NCI-H2029 (cell line): ENCODE data around the gene YWHAB.

Experiments
- DNase-seq: peaks from one replicate; lab custom pipeline; 2025; lab: John Stamatoyannopoulos, UW

Gene YWHAB

DNA sequence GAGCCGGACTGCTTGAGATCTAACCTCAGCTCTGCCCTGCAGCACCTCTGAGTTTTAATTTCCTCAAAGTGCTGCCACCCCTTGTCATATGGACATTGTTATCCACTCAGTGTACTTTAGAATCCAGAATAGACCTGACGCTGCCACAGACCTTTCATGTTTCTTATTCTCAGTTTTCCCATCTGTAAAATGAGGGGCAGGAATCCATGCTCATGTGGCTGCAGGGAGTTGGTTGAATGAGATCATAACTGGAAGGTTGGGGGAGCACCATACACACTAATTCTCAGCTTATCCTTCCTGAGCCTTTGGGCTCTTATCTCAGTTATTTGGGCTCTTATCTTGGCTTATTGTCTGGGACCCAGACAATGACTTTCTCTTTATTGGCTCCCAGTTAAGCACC lies 26.7 kb downstream of the YWHAB start:
- DNase-seq, result no peak

DNA sequence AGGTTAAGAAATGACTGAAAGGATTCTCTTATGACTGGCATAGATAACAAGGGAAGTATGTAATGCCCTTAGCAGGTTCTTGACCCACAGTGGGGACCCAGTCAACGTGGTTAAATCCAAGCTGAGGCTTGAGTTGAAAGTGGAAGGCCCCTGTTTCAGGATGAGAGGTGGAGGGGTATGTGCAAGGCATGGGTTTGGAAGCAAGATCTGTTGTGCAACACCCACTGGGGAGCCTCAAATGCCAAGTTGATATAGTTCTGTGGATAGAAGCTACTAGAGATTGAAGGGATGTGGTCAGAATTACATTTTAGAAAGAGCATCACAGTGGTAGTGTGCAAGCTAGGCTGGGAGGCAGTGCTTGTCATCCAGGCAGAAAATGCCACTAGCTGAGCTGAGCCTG lies 29.4 kb downstream of the YWHAB start:
- no peak for DNase-seq

DNA sequence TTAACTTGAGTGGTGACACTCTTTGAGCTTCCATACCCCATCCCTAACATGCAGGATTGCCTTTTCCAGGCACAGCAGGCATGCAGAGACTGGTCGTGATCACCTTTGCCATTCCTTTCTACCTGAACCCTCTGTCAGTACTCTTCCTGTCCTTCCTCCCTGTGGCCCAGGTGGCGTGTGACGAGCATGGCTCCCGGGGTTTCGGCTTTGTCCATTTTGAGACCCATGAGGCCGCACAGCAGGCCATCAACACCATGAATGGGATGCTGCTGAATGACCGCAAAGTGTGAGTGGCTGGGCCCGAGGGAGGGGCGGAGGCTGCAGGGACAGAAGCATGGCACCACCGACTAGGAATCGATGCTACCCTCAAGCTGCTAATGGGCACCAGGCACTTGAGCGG lies 31.1 kb downstream of the YWHAB start:
- DNase-seq, result no peak

DNA sequence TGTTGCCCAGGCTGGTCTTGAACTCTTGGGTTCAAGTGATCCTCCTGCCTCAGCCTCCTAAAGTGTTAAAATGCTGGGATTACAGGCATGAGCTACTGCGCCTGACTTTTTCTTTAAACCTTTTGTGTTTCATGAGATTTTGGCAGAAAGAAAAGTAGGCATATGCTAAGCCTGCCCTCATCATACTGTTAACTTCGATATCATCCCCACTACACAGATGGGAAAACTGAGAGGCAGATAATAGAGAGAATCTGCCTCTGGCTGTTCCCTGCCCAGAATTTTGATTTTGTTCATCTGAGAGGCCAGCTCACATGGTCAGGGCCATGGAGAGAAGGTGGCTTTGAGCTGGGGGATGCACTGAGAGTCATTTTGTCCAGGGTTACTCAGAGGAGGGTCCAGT lies 31.9 kb downstream of the YWHAB start:
- no peak for DNase-seq

DNA sequence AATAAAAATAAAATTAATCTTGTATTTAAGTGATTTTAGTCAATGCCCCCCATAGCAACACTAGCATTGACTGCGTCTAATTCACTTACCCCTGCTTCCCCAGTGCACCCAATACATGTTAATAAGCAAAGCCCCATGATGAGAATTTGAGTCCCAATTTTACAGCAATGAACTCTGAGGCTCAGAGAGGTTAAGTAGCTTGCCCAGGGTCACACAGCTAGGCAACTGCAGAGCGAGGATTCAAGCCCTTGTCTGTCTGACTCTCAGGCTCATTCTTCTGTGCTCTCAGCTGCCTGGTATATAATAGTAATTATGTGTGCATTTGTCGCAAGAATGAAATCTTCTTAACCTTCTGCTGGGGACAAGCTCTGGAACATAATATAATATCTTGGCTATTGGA lies 32.8 kb downstream of the YWHAB start:
- no peak for DNase-seq

DNA sequence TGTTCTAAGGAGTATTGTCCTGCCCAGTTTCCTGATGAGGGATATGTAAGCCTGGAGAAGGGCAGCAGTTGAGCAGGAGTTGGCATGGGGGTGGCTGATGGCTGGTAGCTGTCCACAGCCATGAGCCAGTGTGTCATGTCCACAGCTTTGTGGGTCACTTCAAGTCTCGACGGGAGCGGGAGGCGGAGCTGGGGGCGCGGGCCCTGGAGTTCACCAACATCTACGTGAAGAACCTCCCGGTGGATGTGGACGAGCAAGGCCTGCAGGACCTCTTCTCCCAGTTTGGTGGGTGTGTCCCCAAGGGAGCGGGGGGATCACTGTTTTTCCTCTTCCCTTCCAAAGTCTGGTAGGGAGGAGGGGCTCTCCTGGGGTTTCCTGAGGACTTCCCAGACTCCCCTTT lies 33.3 kb downstream of the YWHAB start:
- DNase-seq, result no peak

DNA sequence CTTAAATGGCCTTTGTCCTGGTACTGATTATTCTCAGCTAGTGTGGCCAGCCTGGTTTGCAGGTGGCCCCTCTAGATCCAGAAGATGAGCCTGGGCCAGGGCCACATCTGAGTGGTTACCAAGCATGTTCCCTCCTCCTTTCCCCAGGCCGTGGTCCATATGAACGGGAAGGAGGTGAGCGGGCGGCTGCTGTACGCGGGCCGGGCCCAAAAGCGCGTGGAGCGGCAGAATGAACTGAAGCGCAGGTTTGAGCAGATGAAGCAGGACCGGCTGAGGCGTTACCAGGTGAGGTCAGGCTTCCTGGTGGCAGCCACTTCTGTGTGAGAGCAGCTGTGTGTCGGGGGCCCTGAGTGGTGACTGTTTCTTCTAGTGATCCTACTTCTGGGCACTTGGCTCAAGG lies 35.9 kb downstream of the YWHAB start:
- DNase-seq, result no peak

DNA sequence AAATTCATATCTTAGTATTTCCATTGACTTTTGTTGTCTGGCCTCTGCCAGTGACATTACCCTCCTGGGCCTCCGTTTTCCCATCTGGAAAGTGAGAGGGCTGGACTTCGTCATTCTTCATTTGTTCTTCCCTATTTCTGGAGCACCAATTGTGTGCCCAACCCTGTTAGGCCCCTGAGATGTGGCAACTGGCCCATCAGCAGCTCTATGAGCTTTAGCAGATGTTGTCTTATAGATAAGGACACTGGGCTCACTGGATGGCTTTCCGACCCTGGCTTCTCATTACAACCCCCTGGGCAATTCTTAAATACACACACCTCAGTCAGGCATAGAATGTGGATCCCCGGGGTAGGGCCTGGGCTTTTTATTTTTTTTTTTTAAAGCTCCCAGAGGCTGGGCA lies 39.0 kb downstream of the YWHAB start:
- DNase-seq, result no peak

DNA sequence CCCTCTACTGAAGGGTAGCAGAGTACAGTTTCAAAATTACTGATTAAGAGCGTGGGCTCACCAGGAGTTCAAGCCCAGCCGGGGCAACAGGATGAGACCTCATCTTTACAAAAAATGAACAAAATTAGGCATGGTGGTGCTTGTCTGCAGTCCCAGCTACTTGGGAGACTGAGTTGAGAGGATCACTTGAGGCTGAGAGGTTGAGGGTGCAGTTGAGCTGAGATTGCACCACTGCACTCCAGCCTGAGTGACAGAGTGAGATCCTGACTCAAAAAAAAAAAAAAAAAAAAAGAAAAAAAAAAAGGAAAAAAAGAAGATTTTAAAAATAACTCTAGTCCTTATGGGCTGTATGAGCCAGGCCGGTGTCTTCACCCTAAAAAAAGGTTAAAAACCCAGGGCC lies 43.1 kb downstream of the YWHAB start:
- no peak for DNase-seq

DNA sequence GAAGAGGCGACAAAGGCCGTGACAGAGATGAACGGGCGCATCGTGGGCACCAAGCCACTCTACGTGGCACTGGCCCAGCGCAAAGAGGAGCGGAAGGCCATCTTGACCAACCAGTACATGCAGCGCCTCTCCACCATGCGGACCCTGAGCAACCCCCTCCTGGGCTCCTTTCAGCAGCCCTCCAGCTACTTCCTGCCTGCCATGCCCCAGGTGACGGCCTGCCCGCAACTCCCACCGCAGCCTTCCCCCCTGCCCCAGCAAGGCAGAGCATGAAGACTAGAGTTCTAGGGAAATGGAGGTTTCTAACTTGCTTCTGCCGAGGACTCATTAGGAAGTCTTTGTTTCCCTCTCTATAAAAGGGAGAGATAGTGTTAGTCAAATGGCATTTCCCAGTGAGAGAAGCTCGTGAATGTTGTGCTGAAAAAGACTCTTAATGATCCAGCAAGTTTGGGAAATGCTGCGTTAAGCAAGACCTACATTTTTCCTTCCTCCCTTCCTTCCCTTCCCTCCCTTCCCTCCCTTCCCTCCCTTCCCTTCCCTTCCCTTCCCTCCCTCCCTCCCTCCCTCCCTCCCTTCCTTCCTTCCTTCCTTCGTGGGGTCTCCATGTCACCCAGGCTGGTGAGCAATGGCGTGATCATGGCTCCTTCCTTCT lies 45.1 kb downstream of the YWHAB start:
- DNase-seq, result no peak

DNA sequence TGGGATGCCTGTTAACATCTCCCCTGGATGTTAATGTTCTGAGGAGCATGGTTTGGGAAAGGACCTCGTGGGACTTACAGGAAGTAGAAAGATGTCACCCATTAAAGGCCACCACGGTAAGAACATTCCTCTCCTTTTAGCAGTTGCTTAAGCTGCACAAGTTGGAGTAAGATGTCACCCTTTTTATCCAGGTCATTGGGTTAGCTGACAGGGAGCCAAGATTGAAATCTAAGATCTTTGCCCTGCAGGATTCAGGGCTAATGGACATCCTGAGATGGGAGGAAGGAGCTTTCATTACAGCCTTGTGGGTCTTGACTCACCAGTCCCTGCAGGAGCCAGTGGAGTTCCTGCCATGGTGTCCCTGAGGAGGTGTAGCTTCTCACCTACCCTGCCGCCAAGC lies 46.4 kb downstream of the YWHAB start:
- no peak for DNase-seq

DNA sequence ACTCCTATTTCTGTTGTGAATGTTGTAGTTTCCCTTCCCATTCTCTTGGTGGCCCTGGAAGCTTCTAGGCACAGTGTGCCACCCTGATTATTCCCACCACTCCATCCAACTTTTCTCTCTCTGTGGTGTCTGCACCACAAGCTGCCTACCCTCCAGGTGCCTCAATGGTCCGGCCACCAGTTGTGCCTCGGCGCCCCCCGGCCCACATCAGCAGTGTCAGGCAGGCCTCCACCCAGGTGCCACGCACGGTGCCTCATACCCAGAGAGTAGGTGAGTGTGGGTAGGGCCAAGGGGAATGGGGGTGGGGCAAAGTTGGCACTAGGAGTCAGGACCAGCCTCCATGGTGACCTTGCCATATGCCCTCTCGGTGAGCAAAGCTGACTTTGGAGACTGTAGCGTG lies 47.4 kb downstream of the YWHAB start:
- no peak for DNase-seq

DNA sequence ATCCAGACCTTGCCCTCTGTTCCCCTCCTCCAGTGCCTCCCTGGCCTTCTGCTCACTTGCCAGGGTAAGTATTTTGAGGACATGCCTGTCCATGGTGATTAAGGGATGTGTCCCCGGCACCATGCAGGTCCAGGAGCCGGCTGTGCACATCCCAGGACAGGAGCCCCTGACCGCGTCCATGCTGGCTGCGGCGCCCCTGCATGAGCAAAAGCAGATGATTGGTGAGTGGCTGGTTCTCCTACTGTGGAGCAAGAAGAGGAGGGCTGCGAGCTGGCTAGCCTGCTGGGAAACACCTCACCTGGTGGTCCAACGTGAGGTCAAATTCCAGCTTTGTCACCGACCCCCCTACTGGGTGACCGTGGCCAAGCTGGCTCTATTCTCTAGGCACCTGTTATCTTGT lies 51.0 kb downstream of the YWHAB start:
- no peak for DNase-seq

DNA sequence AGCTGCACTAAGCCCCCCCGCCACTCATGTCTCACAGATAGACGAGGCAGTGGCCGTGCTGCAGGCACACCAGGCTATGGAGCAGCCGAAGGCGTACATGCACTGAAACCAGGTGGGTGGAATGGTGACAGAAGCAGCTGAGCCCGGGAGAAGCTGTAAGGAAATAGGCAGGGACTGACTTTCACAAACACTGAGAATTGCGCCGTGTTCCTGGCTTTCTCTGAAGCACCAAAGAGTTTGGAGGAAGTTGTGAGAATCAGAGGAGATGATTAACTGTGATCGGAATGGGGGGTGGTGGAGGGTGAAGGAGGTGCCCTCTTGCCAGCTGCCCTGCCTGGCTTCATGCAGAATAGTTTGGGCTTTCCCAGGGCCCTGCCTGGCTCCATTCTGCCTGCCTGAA lies 53.1 kb downstream of the YWHAB start:
- no peak for DNase-seq

DNA sequence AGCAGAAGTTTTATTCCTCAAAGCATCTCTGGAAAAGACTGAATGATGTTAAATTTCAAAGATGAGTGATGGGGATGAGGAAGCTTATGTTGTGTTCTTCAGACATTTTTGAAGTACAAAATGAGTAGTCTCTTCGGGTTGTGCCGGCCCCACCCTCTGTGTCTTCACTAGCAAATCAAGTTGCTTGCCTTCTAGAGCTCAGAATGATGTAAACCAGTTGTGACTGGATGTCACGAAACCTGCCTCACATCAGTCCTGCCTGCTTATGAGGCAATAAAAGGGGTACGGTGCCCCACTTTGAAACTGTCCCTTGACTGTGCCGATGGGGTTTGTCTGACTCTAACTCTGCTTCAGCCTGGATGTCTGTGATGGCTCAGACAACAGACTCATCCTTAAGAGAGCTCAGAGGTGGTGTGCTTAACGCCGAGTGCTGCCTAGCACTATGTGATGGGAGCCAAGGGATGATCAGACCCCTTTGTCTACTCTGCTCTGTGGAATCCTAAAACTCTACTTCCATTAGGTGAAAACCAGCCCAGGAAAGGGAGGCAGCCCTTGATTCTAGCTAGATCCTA lies 55.7 kb downstream of the YWHAB start:
- DNase-seq, result no peak

DNA sequence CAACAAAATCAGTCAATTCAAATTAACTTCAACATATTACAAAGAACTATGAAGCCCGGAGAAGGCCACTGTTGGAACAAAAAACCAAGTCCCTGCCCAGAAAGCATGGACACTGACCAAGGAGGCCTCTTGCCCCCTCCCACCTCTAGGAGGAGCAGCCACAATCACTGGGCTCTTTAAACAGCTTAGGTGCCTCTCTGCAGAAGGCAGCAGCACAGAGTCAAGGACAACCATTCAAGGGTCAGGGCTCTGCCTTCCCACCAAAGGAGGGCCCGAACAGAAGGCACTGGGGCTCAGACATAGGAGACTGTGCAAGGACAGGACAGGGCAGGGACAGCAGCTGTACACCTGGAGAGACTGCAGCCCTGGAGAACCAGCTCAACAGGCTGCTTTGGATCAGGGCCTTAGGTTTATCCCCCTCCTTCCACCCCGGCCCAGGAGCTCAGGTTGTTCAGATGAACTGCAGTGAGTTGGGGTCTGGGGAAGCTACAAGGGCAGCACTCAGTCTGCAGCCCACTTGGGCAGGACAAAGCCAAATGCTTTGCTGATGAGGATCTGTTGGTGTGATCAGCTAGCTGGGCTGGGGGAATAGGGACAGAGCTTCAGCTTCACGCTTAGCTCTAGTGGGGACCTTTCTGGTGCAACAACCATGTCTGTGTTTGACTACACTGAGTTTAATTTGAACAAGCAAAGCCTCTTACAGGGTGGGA lies 56.9 kb downstream of the YWHAB start:
- DNase-seq, result no peak

DNA sequence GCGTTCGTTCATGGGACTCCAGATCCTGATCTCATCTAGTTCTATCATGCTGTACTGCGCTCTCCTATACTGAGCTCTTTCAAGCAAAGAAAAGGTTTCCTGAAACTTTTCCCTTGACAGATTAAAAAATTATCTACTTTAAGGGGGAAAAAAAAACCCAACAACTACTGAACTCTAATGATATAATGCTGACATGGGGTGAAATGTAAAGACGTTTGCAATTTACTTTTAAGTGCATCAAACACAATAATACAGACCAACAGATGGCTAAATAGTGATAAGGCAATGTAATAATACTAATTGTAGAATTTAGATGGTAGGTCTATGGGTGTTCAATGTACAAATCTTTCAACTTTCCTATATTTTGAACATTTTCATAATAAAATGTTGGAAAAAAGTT lies 58.3 kb downstream of the YWHAB start:
- no peak for DNase-seq

DNA sequence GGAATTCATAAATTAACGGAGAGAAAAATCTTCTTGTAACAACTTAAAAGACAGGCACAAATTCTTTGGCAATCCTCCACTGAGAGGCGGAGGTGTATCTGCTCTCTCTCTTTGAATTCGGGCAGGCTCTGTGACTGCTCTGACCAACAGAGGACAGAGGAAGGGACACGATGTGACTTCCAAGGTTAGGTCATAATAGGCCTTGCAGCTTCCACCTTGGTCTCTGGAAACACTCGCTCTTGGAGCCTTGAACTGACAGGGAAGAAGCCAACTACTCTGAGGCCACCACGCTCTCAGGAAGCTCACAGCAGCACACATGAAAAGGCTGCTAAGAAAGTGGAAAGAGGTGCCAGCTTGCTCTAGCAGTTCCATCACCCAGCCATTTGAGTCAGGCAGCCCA lies 59.8 kb downstream of the YWHAB start:
- no peak for DNase-seq

DNA sequence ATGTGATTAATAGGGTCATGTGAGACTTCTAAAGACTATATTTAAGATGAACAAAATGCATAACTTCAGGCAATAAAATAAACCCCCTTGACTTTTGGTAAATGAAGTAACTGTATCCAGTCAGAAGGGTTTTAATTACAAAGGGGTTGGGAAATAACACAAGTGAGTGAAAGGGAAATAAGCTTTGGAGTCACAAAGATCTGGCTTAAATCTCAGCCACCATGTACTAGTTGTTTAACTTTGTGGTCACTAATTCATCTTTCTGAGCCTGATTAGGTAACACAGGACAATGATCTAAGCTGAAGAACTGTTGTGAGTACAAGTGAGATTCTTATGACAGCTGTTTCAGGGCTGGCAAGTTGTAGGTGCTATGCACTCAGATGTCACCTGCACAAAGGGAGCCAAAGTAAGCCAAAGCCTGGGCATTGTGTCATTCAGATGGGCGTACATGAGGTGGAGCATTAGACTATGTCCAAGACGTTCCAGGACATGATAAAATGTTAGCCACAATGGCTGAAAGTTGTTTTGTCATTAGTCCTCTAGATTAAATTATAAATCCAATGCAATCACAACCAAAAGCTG lies 60.9 kb downstream of the YWHAB start:
- no peak for DNase-seq

DNA sequence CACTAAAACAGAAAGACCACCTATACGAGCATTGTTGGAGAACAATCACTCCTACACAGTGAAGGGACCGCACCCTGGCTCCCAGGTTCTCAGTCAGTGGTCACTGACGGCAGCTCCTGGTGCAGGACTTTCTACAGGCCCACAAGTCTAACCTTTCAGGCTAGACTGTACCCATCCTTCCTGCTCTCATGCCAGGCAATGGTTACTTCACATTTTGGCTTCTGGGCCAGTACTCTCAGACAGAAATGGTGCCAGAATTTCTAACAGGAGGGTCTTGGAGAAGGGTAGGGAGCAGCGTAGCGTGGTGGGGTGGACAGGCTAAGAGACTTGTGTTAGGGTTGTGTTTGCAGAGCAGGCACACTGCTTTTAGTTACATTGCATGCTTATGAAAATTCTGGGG lies 62.6 kb downstream of the YWHAB start:
- no peak for DNase-seq

DNA sequence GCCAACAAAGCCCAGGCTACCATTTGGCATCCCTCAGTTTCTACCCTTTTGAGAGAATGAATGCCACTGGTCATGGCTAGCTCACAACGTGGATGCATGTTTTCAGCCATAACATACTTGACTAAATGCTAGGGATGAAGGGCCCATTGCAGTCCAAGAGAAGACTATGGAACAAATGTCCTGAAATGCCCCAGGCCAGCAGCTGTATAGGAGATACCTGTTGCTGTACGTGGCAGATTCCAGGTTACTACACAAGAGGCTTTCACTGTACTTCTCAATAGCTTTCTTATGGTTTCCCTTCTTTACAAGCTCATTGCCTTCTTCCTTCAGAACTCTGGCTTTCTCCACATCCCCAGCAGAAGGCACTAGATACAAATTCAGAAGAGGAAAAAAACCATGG lies 63.0 kb downstream of the YWHAB start:
- DNase-seq, result no peak

DNA sequence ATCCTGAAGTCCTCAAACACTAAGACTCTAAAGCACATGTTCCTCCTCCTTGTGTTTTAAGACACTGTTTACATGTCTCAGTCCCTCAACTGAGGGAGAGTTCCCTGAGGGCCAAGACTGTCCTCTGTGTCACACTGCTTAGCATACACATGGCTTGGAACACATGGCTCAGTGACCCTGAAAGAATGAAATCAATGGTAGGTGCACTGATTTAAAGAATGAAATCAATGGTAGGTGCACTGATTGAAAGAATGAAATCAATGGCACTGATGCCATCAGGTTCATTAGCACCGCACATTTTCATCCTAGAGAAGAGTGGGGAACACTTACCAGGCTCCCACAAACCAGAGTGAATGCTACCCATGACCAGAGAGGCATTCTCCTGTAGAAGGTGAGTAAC lies 64.9 kb downstream of the YWHAB start:
- DNase-seq, result no peak

DNA sequence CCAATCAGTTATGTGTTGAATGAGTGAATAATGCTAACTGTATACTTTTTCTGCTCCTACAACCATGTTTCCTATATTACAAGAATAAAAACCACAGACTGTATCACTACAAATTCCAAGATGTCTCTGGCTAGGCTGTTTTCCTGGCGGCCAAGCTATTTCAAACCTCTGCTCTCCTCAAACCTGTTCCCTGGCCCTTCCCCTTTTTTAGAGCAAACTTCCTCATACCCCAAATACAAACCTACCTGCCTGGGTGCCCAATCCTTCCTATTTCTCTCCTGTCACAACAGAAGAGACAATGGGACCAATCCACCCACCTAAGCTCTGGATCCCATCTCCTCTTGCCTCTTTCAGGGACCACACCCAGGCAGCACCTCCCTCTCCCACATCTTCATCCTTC lies 67.2 kb downstream of the YWHAB start:
- no peak for DNase-seq

DNA sequence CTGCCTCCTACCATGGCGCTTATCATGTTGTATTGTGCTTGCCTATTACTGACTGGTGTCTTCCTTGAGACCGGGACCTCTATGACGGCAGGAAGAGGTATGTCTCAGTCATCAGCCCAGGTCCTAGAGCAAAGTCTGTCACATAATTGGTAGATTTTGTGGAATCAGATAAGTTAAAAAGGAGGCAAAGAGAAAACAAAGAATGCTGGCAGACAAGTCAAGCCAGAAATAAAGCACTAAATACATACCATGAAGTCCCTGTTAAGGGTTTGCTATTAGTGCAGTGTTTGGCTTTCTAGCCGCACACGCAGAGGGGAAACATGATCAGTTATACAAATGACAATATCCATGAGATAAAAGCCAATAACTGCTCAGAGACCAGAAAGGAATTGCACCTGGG lies 68.7 kb downstream of the YWHAB start:
- no peak for DNase-seq
